Bronchial epithelial cell (primary cell): ENCODE results near the gene PRDX4. TPM values are rescaled to one million over a fixed set of nuclear protein-coding genes. Genes with fewer than 3 reads are reported as not detected.
A peak's percentile ranks its signal among the peaks of the same experiment; 100 is the strongest.
"Not testable (repeated sequence)": the region's sequence is repeated elsewhere in the genome, so short reads cannot be mapped to it uniquely, and the experiment has no call there.

ENCODE experiments used
- DNase-seq: peaks from one replicate; pipeline ENCODE4 v3.0.0-alpha.2; 2010; ENCODE audit warnings: low read depth
- FAIRE-seq: peaks from 2 replicates; lab custom pipeline; 2011; peaks lifted over from hg19 to GRCh38; lab: Jason Lieb, UNC
- H3K27me3 ChIP-seq: 2 replicates; pipeline ENCODE4 v1.5.1; 2011; ENCODE audit warnings: low read length; ENCODE audit not compliant: control insufficient read depth, insufficient read depth
- H3K36me3 ChIP-seq: 2 replicates; pipeline ENCODE4 v1.5.1; 2011; ENCODE audit warnings: low read length; ENCODE audit not compliant: control insufficient read depth, insufficient read depth
- H3K4me3 ChIP-seq: 2 replicates; pipeline ENCODE4 v1.5.1; 2011; ENCODE audit warnings: mild to moderate bottlenecking, low read depth, low read length, control low read depth
- CTCF ChIP-seq: IDR thresholded peaks from 2 replicates; pipeline ENCODE4 v1.5.1; 2011; ENCODE audit warnings: mild to moderate bottlenecking, moderate library complexity, low read length, control low read depth, inconsistent platforms; ENCODE audit not compliant: insufficient read depth, severe bottlenecking
- total RNA-seq: library from RNA; depleted of rRNA; stranded (reverse); fragments of >200 nt; gene quantifications from 2 replicates; pipeline ENCODE4 v1.2.1, GENCODE V29; 2014

The PRDX4 gene
- total RNA-seq, 1 donor from 2014 or later: 179 TPM

GRCh38 chrX:23656684-23657083, 10.6 kb upstream of the PRDX4 start:
- FAIRE-seq: no peak
- Histone ChIP-seq H3K36me3 (no peaks in the 10 kb centered on the region), H3K27me3 (no peaks in the 10 kb centered on the region), H3K4me3 (no peak overlapping the region)
- TF ChIP-seq CTCF: no peak
- DNase-seq: peak; percentile 33

GRCh38 chrX:23659339-23659738, 8.0 kb upstream of the PRDX4 start:
- H3K27me3 ChIP-seq: no peaks in the 10 kb centered on the region
- no peak for DNase-seq
- H3K4me3 ChIP-seq: no peak overlapping the region
- peak; percentile 60 for FAIRE-seq
- no peak for TF ChIP-seq CTCF
- H3K36me3 ChIP-seq: no peaks in the 10 kb centered on the region

- not testable (repeated sequence) for FAIRE-seq, H3K36me3 ChIP-seq, DNase-seq, H3K27me3 ChIP-seq, H3K4me3 ChIP-seq
Measured at GRCh38 chrX:23660083-23660765, 7.1 kb upstream of the PRDX4 start.

GRCh38 chrX:23660766-23661132, 6.5 kb upstream of the PRDX4 start:
- H3K36me3 ChIP-seq: no peaks in the 10 kb centered on the region
- FAIRE-seq: no peak
- TF ChIP-seq CTCF: no peak
- no peak overlapping the region for H3K4me3 ChIP-seq
- no peaks in the 10 kb centered on the region for H3K27me3 ChIP-seq
- no peak for DNase-seq

GRCh38 chrX:23661671-23662070, 5.6 kb upstream of the PRDX4 start:
- no peak for TF ChIP-seq CTCF
- no peaks in the 10 kb centered on the region for H3K27me3 ChIP-seq
- H3K36me3 ChIP-seq: no peaks in the 10 kb centered on the region
- DNase-seq (no peak), FAIRE-seq (no peak)
- H3K4me3 ChIP-seq: no peak overlapping the region

- Histone ChIP-seq H3K4me3 (no peak overlapping the region), H3K36me3 (no peaks in the 10 kb centered on the region), H3K27me3 (no peaks in the 10 kb centered on the region)
- no peak for TF ChIP-seq CTCF
- FAIRE-seq (no peak), DNase-seq (no peak)
Measured at GRCh38 chrX:23662187-23662586, 5.1 kb upstream of the PRDX4 start.
